ENCODE measurements around the gene RGS3. TPM values are rescaled to one million over a fixed set of nuclear protein-coding genes. Genes with fewer than 3 reads are reported as not detected.
"Not testable (repeated sequence)": the region's sequence is repeated elsewhere in the genome, so short reads cannot be mapped to it uniquely, and the experiment has no call there.

RGS3 gene
- total RNA-seq, 1 donor from 2014 or later, result 138 TPM

GRCh38 chr9:113536483-113537228 lies 73.1 kb downstream of the RGS3 start:
- ATAC-seq (ENCODE audit: poor library complexity), result peak; percentile 86
- intact Hi-C loops (cut with DNase I), result no loop called here
- DNase-seq, result peak; percentile 87

DNA sequence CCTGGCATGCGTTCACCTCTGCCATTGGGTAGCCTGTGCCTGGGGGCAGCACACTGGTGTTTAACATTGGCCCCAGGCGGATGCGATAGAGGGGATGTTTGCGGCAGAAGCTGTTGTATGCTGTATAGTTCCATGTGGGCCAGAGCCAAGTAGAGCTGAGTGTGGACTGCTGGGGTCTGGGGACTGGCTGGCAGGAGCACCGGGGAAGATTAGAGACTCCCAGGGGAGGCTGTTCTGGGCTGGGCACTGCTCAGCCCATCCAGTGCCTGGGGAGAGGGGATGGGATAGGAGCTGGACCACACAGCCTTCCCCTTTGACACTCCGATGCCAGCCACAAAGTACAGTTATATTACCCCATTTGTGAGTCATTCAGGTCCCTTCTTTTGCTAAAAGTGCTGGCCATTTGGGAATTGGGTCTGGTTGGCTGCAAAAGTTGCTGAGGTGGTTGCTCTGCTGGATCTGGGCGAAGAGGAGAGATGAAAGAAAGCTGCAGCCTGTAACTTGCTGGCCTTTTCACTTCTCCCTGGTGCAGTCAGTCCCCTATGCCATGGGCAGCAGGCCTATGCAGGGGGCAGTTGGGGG lies 73.8 kb downstream of the RGS3 start:
- DNase-seq, result no peak
- no peak for ATAC-seq (ENCODE audit: poor library complexity)
- intact Hi-C loops (cut with DNase I), result no loop called here

- intact Hi-C loops (cut with DNase I), result no loop called here
- ATAC-seq (ENCODE audit: poor library complexity), result no peak
- DNase-seq, result no peak
These were observed 74.6 kb downstream of the RGS3 start for GRCh38 chr9:113538131-113538530.

- DNase-seq, result no peak
- no peak for ATAC-seq (ENCODE audit: poor library complexity)
- intact Hi-C loops (cut with DNase I), result no loop called here
These were observed 75.3 kb downstream of the RGS3 start for GRCh38 chr9:113538701-113539430.

DNA sequence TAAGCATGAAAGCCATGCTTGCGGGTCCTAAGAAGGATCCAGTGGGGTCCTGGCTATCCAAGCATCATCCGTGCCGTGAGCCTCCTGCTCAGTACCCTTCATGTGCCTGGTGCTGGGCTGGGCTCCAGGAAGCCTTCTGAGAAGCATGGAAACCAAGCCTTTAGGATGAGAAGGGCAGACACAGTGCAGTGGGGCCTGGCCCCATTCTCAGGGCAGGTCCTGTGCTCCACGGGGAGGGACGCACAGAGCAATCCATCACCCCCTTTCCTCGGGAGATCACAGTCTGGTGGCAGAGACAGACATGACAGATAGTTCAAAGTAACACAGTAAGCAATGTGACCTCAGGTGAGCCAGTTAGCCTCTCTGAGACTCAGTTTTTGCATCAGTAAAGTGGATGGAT lies 76.9 kb downstream of the RGS3 start:
- DNase-seq (no peak), ATAC-seq (ENCODE audit: poor library complexity) (no peak)
- intact Hi-C loops (cut with DNase I), result no loop called here

GRCh38 chr9:113541019-113541900 lies 77.7 kb downstream of the RGS3 start:
- DNase-seq (no peak), ATAC-seq (ENCODE audit: poor library complexity) (no peak)
- intact Hi-C loops (cut with DNase I), result no loop called here

- ATAC-seq (ENCODE audit: poor library complexity) (no peak), DNase-seq (no peak)
- intact Hi-C loops (cut with DNase I), result no loop called here
These were observed 78.5 kb downstream of the RGS3 start for GRCh38 chr9:113542006-113542405.

- peak; percentile 28 for ATAC-seq (ENCODE audit: poor library complexity)
- intact Hi-C loops (cut with DNase I), result no loop called here
- no peak for DNase-seq
These were observed 79.2 kb downstream of the RGS3 start for GRCh38 chr9:113542741-113543140.

DNA sequence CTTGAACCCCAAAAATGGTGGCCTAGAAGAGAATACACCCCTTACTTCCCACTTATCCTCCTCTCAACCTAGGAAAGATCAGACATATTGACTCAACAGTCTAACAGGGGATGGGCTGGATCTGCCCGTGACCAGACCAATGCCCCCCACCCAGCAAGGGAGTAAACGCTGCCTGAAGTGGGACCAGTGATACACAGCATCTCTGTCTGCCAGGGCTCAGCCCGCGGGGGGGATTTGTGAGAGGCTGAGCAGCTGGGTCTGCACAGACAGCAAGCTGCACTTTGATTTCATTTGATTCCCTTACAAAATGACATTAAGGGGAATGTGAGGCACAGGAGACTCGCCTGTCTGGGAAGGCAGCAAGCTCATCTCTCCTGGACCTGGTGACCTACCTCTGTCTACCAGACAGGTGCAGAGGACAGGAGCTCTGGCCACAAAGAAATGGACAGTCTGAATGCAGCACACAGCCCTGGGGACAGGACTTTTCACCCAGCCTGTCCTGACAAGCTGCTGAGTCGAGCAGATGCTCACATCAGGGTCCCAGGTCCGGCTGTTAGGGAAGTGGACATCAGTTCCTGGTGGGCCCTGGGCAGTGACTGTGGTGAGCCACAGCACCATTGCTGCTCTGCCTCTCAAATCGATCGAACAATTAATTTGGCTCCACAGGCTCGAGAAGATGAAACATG lies 79.9 kb downstream of the RGS3 start:
- ATAC-seq (ENCODE audit: poor library complexity) (no peak), DNase-seq (no peak)
- intact Hi-C loops (cut with DNase I), result no loop called here

- no peak for ATAC-seq (ENCODE audit: poor library complexity)
These were observed 80.4 kb downstream of the RGS3 start for GRCh38 chr9:113543982-113544303.

GRCh38 chr9:113545068-113545467 lies 81.5 kb downstream of the RGS3 start:
- intact Hi-C loops (cut with DNase I), result no loop called here
- no peak for ATAC-seq (ENCODE audit: poor library complexity)

More at GRCh38 chr9:113543982-113544303, 80.4 kb downstream of the RGS3 start:
- intact Hi-C loops (cut with DNase I), result no loop called here
- DNase-seq, result no peak

DNA sequence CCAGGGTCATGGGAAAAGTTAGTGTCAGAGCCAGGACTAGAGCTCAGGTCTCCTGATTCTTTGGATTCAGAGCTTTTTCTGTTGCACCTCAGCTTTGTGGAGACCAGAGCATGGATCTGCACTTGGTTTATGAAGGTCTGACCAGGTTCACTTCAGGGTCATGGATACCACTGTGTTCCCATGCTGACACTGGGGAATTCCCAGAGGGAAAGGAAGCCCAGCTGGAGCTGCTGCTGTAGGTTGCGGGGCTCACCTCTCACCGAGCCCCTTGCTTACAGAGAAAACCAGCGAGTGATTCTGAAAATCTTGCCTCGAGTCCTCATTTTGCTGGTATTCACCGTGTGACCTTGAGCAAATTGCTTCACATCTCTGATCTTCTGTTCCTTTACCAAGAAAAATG lies 83.0 kb downstream of the RGS3 start:
- ATAC-seq (ENCODE audit: poor library complexity) (no peak), DNase-seq (no peak)
- intact Hi-C loops (cut with DNase I), result no loop called here

More at GRCh38 chr9:113545068-113545467, 81.5 kb downstream of the RGS3 start:
- no peak for DNase-seq

GRCh38 chr9:113547501-113547900 lies 84.0 kb downstream of the RGS3 start:
- ATAC-seq (ENCODE audit: poor library complexity) (no peak), DNase-seq (no peak)
- intact Hi-C loops (cut with DNase I), result no loop called here

DNA sequence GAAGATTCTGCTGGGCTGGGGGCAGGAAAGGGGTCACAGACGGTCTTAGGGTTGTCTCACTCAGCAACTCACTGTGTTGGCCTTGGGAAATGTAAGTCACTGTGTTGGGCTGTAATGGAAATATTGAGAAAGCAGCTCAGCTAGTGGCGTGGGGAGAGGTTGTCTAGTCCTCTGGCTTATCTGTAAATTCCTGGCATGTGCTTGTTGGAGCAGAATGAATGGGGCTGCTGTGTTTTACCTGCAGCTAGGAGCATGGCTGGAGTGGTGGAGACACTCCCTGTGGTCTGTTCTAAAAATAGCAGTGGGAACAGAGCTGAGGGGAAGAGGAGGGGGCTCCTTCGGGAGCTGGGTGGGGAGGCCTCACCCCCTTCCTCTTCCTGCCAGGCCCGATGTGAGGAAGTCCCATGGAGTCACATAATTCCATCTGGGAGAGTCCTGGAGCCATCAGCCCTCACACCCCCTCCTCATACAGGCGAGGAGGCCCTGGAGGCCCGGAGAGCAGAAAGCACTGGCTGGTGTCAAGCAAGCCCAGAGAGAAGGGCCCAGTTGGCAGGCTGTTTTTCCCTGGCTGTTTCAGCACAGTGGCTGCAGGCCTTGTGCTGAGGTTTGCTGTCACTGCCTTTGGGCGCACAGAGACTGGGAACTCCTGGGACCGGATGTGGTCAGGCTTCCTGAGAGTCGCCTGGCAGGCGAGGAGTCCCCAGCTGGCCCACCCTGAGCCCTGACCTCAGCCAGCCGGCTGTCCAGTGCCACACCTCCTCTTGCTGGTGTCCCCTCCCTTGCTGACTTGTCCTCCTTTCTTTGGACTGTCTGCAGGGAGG lies 84.9 kb downstream of the RGS3 start:
- DNase-seq (peak; percentile 84), ATAC-seq (ENCODE audit: poor library complexity) (peak; percentile 93)
- intact Hi-C loops (cut with DNase I), result no loop called here

DNA sequence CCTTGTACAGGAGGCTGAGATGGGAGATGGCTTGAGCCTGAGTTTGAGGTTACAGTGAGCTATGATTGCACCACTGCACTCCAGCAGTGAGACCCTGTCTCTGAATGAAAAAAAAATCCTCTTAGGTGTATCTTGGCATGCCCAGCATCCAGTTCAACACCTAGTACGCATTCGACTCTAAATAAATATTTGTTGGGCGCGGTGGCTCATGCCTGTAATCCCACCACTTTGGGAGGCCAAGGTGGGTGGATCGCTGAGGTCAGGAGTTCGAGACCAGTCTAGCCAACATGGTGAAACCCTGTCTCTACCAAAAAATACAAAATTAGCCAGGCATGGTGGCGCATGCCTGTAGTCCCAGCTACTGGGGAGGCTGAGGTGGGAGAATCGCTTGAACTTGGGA lies 86.4 kb downstream of the RGS3 start:
- ATAC-seq (ENCODE audit: poor library complexity); DNase-seq; intact Hi-C loops (cut with DNase I): not testable (repeated sequence)

GRCh38 chr9:113556877-113557593 lies 93.5 kb downstream of the RGS3 start:
- DNase-seq (peak; percentile 17), ATAC-seq (ENCODE audit: poor library complexity) (no peak)
- intact Hi-C loops (cut with DNase I), result no loop called here
